ENCODE data around the gene GATAD2B. TPM values are rescaled to one million over a fixed set of nuclear protein-coding genes. Genes with fewer than 3 reads are reported as not detected.
"Not testable (repeated sequence)": the region's sequence is repeated elsewhere in the genome, so short reads cannot be mapped to it uniquely, and the experiment has no call there.

Gene GATAD2B
- polyA plus RNA-seq, 1 donor from 2014 or later: 12.8 TPM

GRCh38 chr1:153786038-153786790 is 136.6 kb downstream of the GATAD2B start:
- no peak overlapping the region for H3K4me2 ChIP-seq (ENCODE audit: low read length)
- TF ChIP-seq CTCF (IDR thresholded peaks at IDR 0.05; ENCODE audit: poor library complexity, severe bottlenecking) (no peak), POLR2AphosphoS5 (IDR thresholded peaks at IDR 0.05) (no peak), RAD21 (conservative IDR thresholded peaks at IDR 0.05) (no peak)
- H3K9ac ChIP-seq (ENCODE audit: low read length): no peak overlapping the region
- H3K36me3 ChIP-seq (ENCODE audit: insufficient read depth, low read length): no peaks in the 10 kb centered on the region
- no peaks in the 10 kb centered on the region for H3K27me3 ChIP-seq (ENCODE audit: insufficient read depth, low read depth, low read length)
- H3K4me3 ChIP-seq (ENCODE audit: low read length): no peak overlapping the region
- H3K9me2 ChIP-seq (ENCODE audit: insufficient read depth, low read length): no peaks in the 10 kb centered on the region
- no peak overlapping the region for H3K27ac ChIP-seq (ENCODE audit: low read length)
- H3K79me2 ChIP-seq (replicated peaks; ENCODE audit: insufficient read depth, low read length): no peaks in the 10 kb centered on the region
- H3K9me3 ChIP-seq (ENCODE audit: low read length): no peaks in the 10 kb centered on the region
- no peaks in the 10 kb centered on the region for H4K20me1 ChIP-seq (ENCODE audit: insufficient read depth)
- H3F3A ChIP-seq (ENCODE audit: insufficient read depth, low read length, poor library complexity, severe bottlenecking): no peaks in the 10 kb centered on the region
- no peak overlapping the region for H2AFZ ChIP-seq (ENCODE audit: low read depth, low read length)

GRCh38 chr1:153783233-153784190 is 139.3 kb downstream of the GATAD2B start:
- no peaks in the 10 kb centered on the region for H3K9me3 ChIP-seq (ENCODE audit: low read length)
- H2AFZ ChIP-seq (ENCODE audit: low read depth, low read length): peak overlapping the region; percentile 81
- H3K4me2 ChIP-seq (ENCODE audit: low read length): peak overlapping the region; percentile 82
- peak overlapping the region; percentile 78 for H3K4me3 ChIP-seq (ENCODE audit: low read length)
- H3K27ac ChIP-seq (ENCODE audit: low read length): peak overlapping the region; percentile 94
- peak overlapping the region; percentile 91 for H3K9ac ChIP-seq (ENCODE audit: low read length)
- H3K79me2 ChIP-seq (replicated peaks; ENCODE audit: insufficient read depth, low read length): no peaks in the 10 kb centered on the region
- H3K36me3 ChIP-seq (ENCODE audit: insufficient read depth, low read length): no peaks in the 10 kb centered on the region
- H3K27me3 ChIP-seq (ENCODE audit: insufficient read depth, low read depth, low read length): no peaks in the 10 kb centered on the region
- no peaks in the 10 kb centered on the region for H3F3A ChIP-seq (ENCODE audit: insufficient read depth, low read length, poor library complexity, severe bottlenecking)
- H3K9me2 ChIP-seq (ENCODE audit: insufficient read depth, low read length): no peaks in the 10 kb centered on the region
- TF ChIP-seq REST (IDR thresholded peaks at IDR 0.05; ENCODE audit: borderline replicate concordance) (no peak), TAF1 (IDR thresholded peaks at IDR 0.05; ENCODE audit: low read depth) (peak; percentile 55), EZH2 (IDR thresholded peaks at IDR 0.05; ENCODE audit: borderline replicate concordance, insufficient read depth, low read length, poor library complexity, severe bottlenecking) (no peak), EP300 (conservative IDR thresholded peaks at IDR 0.05; ENCODE audit: poor library complexity, severe bottlenecking) (peak; percentile 67), SMC3 (conservative IDR thresholded peaks at IDR 0.05; ENCODE audit: poor library complexity) (peak; percentile 59), RAD21 (conservative IDR thresholded peaks at IDR 0.05) (peak; percentile 47), CTCF (IDR thresholded peaks at IDR 0.05; ENCODE audit: poor library complexity, severe bottlenecking) (peak; percentile 53), POLR2AphosphoS5 (IDR thresholded peaks at IDR 0.05) (peak; percentile 97), MXI1 (conservative IDR thresholded peaks at IDR 0.05; ENCODE audit: poor library complexity, severe bottlenecking) (peak; percentile 85)
- no peaks in the 10 kb centered on the region for H4K20me1 ChIP-seq (ENCODE audit: insufficient read depth)

GRCh38 chr1:153782648-153783047 is 140.1 kb downstream of the GATAD2B start:
- not testable (repeated sequence) for H2AFZ ChIP-seq (ENCODE audit: low read depth, low read length); H3K27me3 ChIP-seq (ENCODE audit: insufficient read depth, low read depth, low read length); H4K20me1 ChIP-seq (ENCODE audit: insufficient read depth); H3K9me3 ChIP-seq (ENCODE audit: low read length); H3K9me2 ChIP-seq (ENCODE audit: insufficient read depth, low read length); H3K36me3 ChIP-seq (ENCODE audit: insufficient read depth, low read length); H3F3A ChIP-seq (ENCODE audit: insufficient read depth, low read length, poor library complexity, severe bottlenecking); H3K79me2 ChIP-seq (replicated peaks; ENCODE audit: insufficient read depth, low read length)
- Histone ChIP-seq H3K27ac (ENCODE audit: low read length) (peak overlapping the region; percentile 94), H3K4me3 (ENCODE audit: low read length) (peak overlapping the region; percentile 78), H3K4me2 (ENCODE audit: low read length) (peak overlapping the region; percentile 82), H3K9ac (ENCODE audit: low read length) (peak overlapping the region; percentile 91)
